Parietal lobe (tissue), 2 donors: ENCODE results near the gene SUSD4. TPM values are rescaled to one million over a fixed set of nuclear protein-coding genes. Genes with fewer than 3 reads are reported as not detected.

Source experiments
- small RNA-seq: library from RNA; depleted of rRNA; stranded (forward); fragments of <200 nt; gene quantifications from one replicate; pipeline ENCODE3, GENCODE V24; 2014; ENCODE audit warnings: low replicate concordance
- total RNA-seq: library from RNA; depleted of rRNA; stranded (reverse); fragments of >200 nt; gene quantifications from one replicate; pipeline ENCODE4 v1.2.3, GENCODE V29; 2014

Gene SUSD4, protein sequence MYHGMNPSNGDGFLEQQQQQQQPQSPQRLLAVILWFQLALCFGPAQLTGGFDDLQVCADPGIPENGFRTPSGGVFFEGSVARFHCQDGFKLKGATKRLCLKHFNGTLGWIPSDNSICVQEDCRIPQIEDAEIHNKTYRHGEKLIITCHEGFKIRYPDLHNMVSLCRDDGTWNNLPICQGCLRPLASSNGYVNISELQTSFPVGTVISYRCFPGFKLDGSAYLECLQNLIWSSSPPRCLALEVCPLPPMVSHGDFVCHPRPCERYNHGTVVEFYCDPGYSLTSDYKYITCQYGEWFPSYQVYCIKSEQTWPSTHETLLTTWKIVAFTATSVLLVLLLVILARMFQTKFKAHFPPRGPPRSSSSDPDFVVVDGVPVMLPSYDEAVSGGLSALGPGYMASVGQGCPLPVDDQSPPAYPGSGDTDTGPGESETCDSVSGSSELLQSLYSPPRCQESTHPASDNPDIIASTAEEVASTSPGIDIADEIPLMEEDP
- total RNA-seq: 21.0 TPM

DNA sequence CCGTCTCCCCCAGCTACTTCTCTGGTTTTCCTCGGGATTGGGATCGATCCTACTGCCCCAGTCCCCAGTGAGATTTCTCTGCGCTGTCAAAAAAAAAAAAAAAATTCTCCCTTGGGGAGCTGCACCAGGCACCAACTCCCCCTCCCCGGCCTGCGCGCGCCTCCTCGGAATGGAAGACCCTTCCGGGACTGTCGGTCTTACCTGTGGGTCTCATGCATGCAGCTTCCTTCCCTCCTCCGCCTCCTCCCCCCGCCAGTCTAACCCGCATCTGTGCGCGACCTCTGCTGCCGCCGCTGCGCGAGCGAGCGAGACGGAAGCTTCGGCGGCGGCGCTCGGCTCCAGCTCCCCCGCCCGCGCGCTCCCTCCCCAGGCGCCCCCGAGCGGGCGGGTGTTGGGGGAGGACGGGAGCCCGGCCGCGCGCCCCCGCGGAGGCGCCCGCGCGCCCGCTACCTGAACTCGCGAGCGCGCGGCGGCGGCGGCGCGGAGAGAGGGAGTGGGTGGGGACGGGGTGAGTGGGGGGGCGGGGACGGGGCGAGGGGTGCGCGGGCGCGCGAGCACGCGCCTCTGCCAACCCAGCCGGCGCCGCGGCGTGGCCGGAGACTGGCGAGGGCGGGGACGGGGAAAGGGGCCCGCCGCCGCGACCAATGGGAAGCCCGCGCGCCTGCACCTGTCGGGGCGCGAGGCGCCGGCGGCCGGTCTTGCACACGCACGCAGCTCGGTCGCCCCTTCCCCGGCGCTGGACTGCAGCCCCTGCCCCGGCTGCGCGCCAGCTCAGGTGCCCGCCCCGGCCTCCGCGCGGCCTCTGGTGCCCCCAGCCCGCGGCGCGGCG is at the start of gene SUSD4:
TSS of gene SUSD4 (minus strand) at position 321 of the 829 bp plus-strand sequence. CDS start 751 bp downstream, outside the sequence.

DNA sequence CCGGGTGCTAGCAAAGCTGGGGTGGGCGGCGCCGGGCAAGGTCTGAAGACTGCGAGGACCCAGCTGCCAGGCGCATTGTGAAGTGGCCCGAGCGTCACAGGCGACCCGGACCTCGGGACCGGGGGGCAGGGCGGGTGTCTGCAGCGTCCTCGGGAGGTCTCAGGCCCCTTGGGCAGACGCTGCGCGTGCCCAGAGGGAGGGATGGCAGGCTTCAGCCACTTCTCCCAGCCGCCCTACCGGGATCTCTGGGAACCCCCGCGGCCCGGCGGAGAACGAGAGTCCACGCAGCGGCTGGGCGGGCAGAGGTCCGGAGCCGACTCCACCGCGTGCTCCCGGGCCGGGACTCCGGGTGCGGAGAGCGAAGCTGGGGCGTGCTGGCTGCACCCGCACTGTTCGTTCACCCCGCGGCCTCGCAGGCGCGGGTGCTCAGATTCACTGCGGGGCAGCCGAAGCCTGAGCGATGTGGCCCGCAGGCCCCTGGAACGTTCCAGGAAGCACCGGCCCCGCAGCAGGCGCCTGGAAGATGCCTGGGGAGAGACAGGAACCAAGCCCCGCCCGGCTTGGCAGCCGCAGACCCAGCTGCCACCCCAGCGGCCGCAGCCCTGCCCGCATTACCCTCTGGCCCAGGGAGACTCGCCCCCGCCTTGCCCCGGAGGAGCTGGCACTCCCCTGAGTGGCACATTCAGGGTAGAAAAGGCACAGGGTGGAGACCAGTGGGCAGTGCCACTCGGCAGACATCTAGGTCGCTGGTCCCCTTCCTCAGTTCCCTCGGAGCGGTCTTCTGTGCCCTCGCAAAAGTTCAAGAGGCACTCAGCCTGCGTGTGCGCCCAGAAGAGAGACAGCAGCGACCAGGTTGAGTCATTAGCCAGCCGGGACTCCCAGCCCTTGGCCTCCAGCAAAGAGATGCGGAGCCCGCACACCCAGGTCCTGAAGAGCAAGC is 29.6 kb upstream of the SUSD4 start, which contains the start of gene CCDC185:
TSS of gene CCDC185 (plus strand) at position 141 of the 940 bp plus-strand sequence. CDS start at position 202, 61 bp downstream.

Small RNA genes lying within 50 kb of the gene (small RNA-seq; reads per million reads assigned to genes)
- gene RNU4-57P: not detected

Other genes starting within 250 kb of the SUSD4 start
- 0.63 TPM for gene TLR5, start 220.9 kb downstream of the SUSD4 start, total RNA-seq
- not detected for gene CCDC185, start 29.2 kb upstream of the SUSD4 start, total RNA-seq